SU-DHL-6 (cell line): ENCODE data around the gene SEPTIN3.

Source experiments
- CTCF ChIP-seq: fragments of 200-600 bp; sonication (generic); IDR thresholded peaks from one replicate; pipeline ENCODE4 v1.5.1; 2017; ENCODE audit warnings: antibody characterized with exemption, mild to moderate bottlenecking, low read length, moderate library complexity; ENCODE audit not compliant: insufficient read depth, poor library complexity, severe bottlenecking
- EZH2phosphoT487 ChIP-seq: fragments of 200-600 bp; sonication (generic), shearing (Covaris generic); conservative IDR thresholded peaks from 2 replicates; pipeline ENCODE4 v1.6.1; 2018; ENCODE audit warnings: mild to moderate bottlenecking, antibody characterized with exemption, low read length, moderate library complexity, mixed read lengths

DNA sequence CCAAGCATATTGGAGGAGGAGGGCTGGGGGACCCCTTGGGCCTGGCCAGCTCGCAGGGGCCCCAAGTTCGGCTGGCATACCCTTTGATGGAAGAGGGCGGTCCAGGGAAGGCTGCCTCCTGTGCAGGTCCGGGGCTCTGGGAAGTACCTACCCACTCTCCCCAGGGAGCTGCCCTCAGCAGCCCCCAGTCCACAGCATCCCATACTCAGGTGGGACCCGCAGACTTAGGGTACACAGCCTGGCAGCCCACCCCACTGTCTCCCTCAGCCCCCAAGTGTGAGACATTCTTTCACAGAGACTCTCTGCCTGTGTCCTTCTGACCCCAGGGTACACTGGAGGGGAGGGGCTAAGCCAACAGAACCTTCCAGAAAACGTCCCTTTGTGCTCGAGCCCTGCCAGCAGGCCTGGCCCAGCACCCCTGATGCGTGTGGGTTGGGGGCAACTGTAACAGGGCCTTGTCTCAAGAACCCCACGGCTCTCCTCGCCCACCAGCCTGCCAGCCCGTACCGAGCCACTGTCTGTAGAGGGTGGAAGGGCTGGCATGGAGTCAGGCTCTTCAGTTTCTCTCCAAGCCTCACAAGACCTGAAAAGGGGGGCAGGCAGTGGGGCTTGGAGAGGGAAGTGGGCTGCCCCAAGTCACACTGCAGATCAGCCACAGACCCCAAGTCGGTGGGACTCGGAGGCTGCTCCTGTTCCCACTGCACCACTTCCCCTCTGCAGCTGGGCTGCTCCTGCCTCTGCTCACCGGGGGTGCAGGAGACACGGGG lies 35.6 kb upstream of the SEPTIN3 start:
- no peak for TF ChIP-seq CTCF
- TF ChIP-seq EZH2phosphoT487: no peak
